Measurements from ENCODE around the gene OR10K1. TPM values are rescaled to one million over a fixed set of nuclear protein-coding genes. Genes with fewer than 3 reads are reported as not detected.

The OR10K1 gene
- total RNA-seq, 4 donors from 2014 or later: not detected

- no peak overlapping the region for H3K27ac ChIP-seq
- H3K4me3 ChIP-seq: no peak overlapping the region
- H3K27me3 ChIP-seq: no peaks in the 10 kb centered on the region
- no peaks in the 10 kb centered on the region for H3K4me1 ChIP-seq
- intact Hi-C loops (cut with DNase I; ENCODE audit: low total_unique reads): no loop called here
- DNase-seq: no peak
- H3K9me3 ChIP-seq: no peaks in the 10 kb centered on the region
- WGBS, 2 donors (ENCODE audit: low coverage in 1 of 2): 31 to 57% methylated on average over 2 of the region's 2 CpGs
- no peak for TF ChIP-seq EP300 (IDR thresholded peaks at IDR 0.05; ENCODE audit: low read depth)
- in situ Hi-C loops (cut with MboI; ENCODE audit: low pct_ligation_motif_present in 1 of 4, low pct_unique_long_range_greater_than_20kb in 1 of 4, low sequenced_read_pairs in 3 of 4): no loop called here
- H3K36me3 ChIP-seq: no peaks in the 10 kb centered on the region
Measured at GRCh38 chr1:158496374-158496773, 34.7 kb downstream of the OR10K1 start.

- no peak for TF ChIP-seq POLR2A (IDR thresholded peaks at IDR 0.05)
- TF ChIP-seq EP300 (IDR thresholded peaks at IDR 0.05; ENCODE audit: low read depth): no peak
- TF ChIP-seq CTCF (IDR thresholded peaks at IDR 0.05): peak in 4 of 5 experiments; percentile 15 to 31 (median 22)
- no peak for TF ChIP-seq POLR2AphosphoS5 (IDR thresholded peaks at IDR 0.05)
- DNase-seq: peak; percentile 19
- Histone ChIP-seq H3K4me1 (no peaks in the 10 kb centered on the region), H3K9me3 (no peaks in the 10 kb centered on the region), H3K36me3 (no peaks in the 10 kb centered on the region), H3K27ac (no peak overlapping the region), H3K27me3 (no peaks in the 10 kb centered on the region), H3K4me3 (no peak overlapping the region)
- intact Hi-C loops (cut with DNase I; ENCODE audit: low total_unique reads) (no loop called here), in situ Hi-C loops (cut with MboI; ENCODE audit: low pct_ligation_motif_present in 1 of 4, low pct_unique_long_range_greater_than_20kb in 1 of 4, low sequenced_read_pairs in 3 of 4) (loop anchor here in 2 of 4 donors (25.0 kb wide), 2 partner anchors 481 to 581 kb away; partner anchors contain the start of gene AIM2 (in 1 of the 2))
- 38% methylated on average over 1 of the region's 1 CpG; no CpG with 5 or more reads in 1 of the 2 donors for WGBS, 2 donors (ENCODE audit: low coverage in 1 of 2)
Measured at GRCh38 chr1:158506369-158506987, 44.8 kb downstream of the OR10K1 start.

GRCh38 chr1:158507511-158507910 is 45.9 kb downstream of the OR10K1 start:
- H3K4me1 ChIP-seq: no peaks in the 10 kb centered on the region
- no peak overlapping the region for H3K27ac ChIP-seq
- no peak for DNase-seq
- TF ChIP-seq CTCF (IDR thresholded peaks at IDR 0.05): no peak
- no peak for TF ChIP-seq EP300 (IDR thresholded peaks at IDR 0.05; ENCODE audit: low read depth)
- TF ChIP-seq POLR2AphosphoS5 (IDR thresholded peaks at IDR 0.05): no peak
- no peak for TF ChIP-seq POLR2A (IDR thresholded peaks at IDR 0.05)
- no peaks in the 10 kb centered on the region for H3K36me3 ChIP-seq
- H3K27me3 ChIP-seq: no peaks in the 10 kb centered on the region
- no peak overlapping the region for H3K4me3 ChIP-seq
- in situ Hi-C loops (cut with MboI; ENCODE audit: low pct_ligation_motif_present in 1 of 4, low pct_unique_long_range_greater_than_20kb in 1 of 4, low sequenced_read_pairs in 3 of 4): loop anchor here in 2 of 4 donors (25.0 kb wide), 2 partner anchors 480 to 580 kb away; partner anchors contain the start of gene AIM2 (in 1 of the 2)
- 67 to 73% methylated on average over 2 of the region's 2 CpGs for WGBS, 2 donors (ENCODE audit: low coverage in 1 of 2)
- intact Hi-C loops (cut with DNase I; ENCODE audit: low total_unique reads): no loop called here
- no peaks in the 10 kb centered on the region for H3K9me3 ChIP-seq

- no peak for DNase-seq
- H3K4me3 ChIP-seq: no peak overlapping the region
- H3K27me3 ChIP-seq: no peaks in the 10 kb centered on the region
- H3K4me1 ChIP-seq: no peaks in the 10 kb centered on the region
- no peak overlapping the region for H3K27ac ChIP-seq
- H3K9me3 ChIP-seq: no peaks in the 10 kb centered on the region
- in situ Hi-C loops (cut with MboI; ENCODE audit: low pct_ligation_motif_present in 1 of 4, low pct_unique_long_range_greater_than_20kb in 1 of 4, low sequenced_read_pairs in 3 of 4): loop anchor here in 2 of 4 donors (25.0 kb wide), 2 partner anchors 478 to 578 kb away; partner anchors contain the start of gene AIM2 (in 1 of the 2)
- intact Hi-C loops (cut with DNase I; ENCODE audit: low total_unique reads): no loop called here
- no peak for TF ChIP-seq CTCF (IDR thresholded peaks at IDR 0.05)
- TF ChIP-seq POLR2AphosphoS5 (IDR thresholded peaks at IDR 0.05): no peak
- no peak for TF ChIP-seq POLR2A (IDR thresholded peaks at IDR 0.05)
- TF ChIP-seq EP300 (IDR thresholded peaks at IDR 0.05; ENCODE audit: low read depth): no peak
- no peaks in the 10 kb centered on the region for H3K36me3 ChIP-seq
- WGBS, 2 donors (ENCODE audit: low coverage in 1 of 2): 47 to 51% methylated on average over 3 to 4 of the region's 4 CpGs
Measured at GRCh38 chr1:158509471-158510156, 48.0 kb downstream of the OR10K1 start.

Measured in transverse colon (tissue), 4 donors.